CD4-positive, alpha-beta T cell treated with Interferon gamma for 1 hour (primary cell): ENCODE results near the gene PHF21B.

Experiments
- DNase-seq: peaks from one replicate; pipeline ENCODE4 v3.0.0-alpha.2; 2020

PHF21B gene

DNA sequence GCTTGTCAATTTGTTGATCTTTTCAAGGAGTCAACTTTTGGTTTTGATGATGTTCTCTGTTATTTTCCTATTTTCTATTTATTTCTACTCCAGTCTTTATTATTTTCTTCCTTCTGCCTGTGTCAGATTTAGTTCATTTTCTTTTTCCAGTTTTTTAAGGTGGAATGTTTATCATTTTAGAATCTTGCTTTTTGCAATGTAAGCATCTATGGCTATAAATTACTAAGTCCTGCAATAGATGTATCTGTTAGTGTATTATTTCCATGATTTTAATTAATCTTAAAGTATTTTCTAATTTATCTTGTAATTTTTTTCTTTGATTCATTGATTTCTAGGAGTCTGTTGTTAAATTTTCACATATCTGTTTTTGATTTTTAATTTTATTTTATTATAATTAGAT is 175.7 kb downstream of the PHF21B start:
- no peak for DNase-seq

GRCh38 chr22:44831885-44832284 is 177.9 kb downstream of the PHF21B start:
- DNase-seq: no peak
